GM12878 (cell line): ENCODE data around the gene APOH. TPM values are rescaled to one million over a fixed set of nuclear protein-coding genes. Genes with fewer than 3 reads are reported as not detected.

Experiments used
- ATAC-seq: fragments of 200-7000 bp; cut with Tn5 transposase; 3 replicates; pipeline ENCODE4 v1.9.1; 2020; ENCODE audit warnings: mild to moderate bottlenecking, moderate library complexity
- BruUV-seq: library from RNA; stranded (reverse); fragments of 400-500 nt; replicated peaks from 2 replicates; lab custom pipeline; 2021; lab: Mats Ljungman, UMichigan
- CTCF ChIA-PET: fragments of 300-600 bp; sonication (Branson Sonifier 250); formaldehyde crosslinking; extraction: SDS; loops from one replicate; lab custom pipeline; 2021; ENCODE audit warnings: inconsistent platforms; lab: Yijun Ruan, JAX
- POLR2A ChIA-PET: fragments of 350-600 bp; formaldehyde crosslinking; extraction: SDS; loops from one replicate; lab custom pipeline; 2021; ENCODE audit warnings: inconsistent platforms; lab: Charles Lee
- RAD21 ChIA-PET: fragments of 300-600 bp; sonication (Branson Sonifier 250); formaldehyde crosslinking; loops from one replicate; lab custom pipeline; 2023; ENCODE audit warnings: antibody characterized with exemption; ENCODE audit not compliant: unreplicated experiment; lab: Charles Lee
- SMC1A ChIA-PET: fragments of 300-600 bp; sonication (Branson Sonifier 250); formaldehyde crosslinking; loops from one replicate; lab custom pipeline; 2023; ENCODE audit not compliant: unreplicated experiment, uncharacterized antibody; lab: Charles Lee
- DNase-seq: peaks from one replicate; pipeline ENCODE4 v3.0.0-alpha.2; 2011; ENCODE audit warnings: low read depth, low spot score
- FAIRE-seq: peaks from 3 replicates; lab custom pipeline; 2011; peaks lifted over from hg19 to GRCh38; lab: Jason Lieb, UNC
- H2AFZ ChIP-seq: 2 replicates; pipeline ENCODE4 v1.6.0; 2011; ENCODE audit warnings: low read depth, low read length, control low read depth; ENCODE audit not compliant: control insufficient read depth
- H3K27ac ChIP-seq: 2 replicates; pipeline ENCODE4 v1.5.1; 2011; ENCODE audit warnings: control low read depth; ENCODE audit not compliant: control insufficient read depth, insufficient read depth
- H3K27me3 ChIP-seq, 2 experiments: replicated peaks in 1 of 2; 2 replicates each; pipeline versions ENCODE4 v1.6.0 to v1.6.1; 2011; ENCODE audit warnings: low read length in 1 of 2; ENCODE audit not compliant: control insufficient read depth in 2 of 2, insufficient read depth in 2 of 2
- H3K36me3 ChIP-seq, 2 experiments: 2 replicates each; pipeline ENCODE4 v1.5.1; 2011; ENCODE audit warnings: low read length in 1 of 2; ENCODE audit not compliant: control insufficient read depth in 2 of 2, insufficient read depth in 2 of 2
- H3K4me1 ChIP-seq: 2 replicates; pipeline ENCODE4 v1.6.1; 2011; ENCODE audit warnings: mild to moderate bottlenecking, low read length, moderate library complexity, mixed read lengths; ENCODE audit not compliant: control insufficient read depth, insufficient read depth
- H3K4me2 ChIP-seq: 2 replicates; pipeline ENCODE4 v1.6.0; 2011; ENCODE audit warnings: control low read depth; ENCODE audit not compliant: control insufficient read depth, insufficient read depth
- H3K4me3 ChIP-seq: fragments of 200-600 bp; sonication (generic); 2 replicates; pipeline ENCODE4 v1.5.1; 2016
- H3K79me2 ChIP-seq: 2 replicates; pipeline ENCODE4 v1.6.0; 2011; ENCODE audit warnings: low read length; ENCODE audit not compliant: control insufficient read depth, insufficient read depth
- H3K9ac ChIP-seq: 2 replicates; pipeline ENCODE4 v1.8.0; 2011; ENCODE audit warnings: low read length, control low read depth, mixed read lengths; ENCODE audit not compliant: control insufficient read depth, insufficient read depth
- H3K9me3 ChIP-seq: replicated peaks from 3 replicates; pipeline ENCODE4 v1.5.1; 2011; ENCODE audit warnings: mild to moderate bottlenecking, low read length; ENCODE audit not compliant: control insufficient read depth, insufficient read depth
- H4K20me1 ChIP-seq: 2 replicates; pipeline ENCODE4 v1.6.0; 2011; ENCODE audit not compliant: control insufficient read depth, insufficient read depth
- CBFB ChIP-seq: IDR thresholded peaks from 2 replicates; pipeline ENCODE4 v1.6.1; 2016; ENCODE audit warnings: antibody characterized with exemption, low read depth
- CBX3 ChIP-seq: fragments of 200-600 bp; sonication (generic); IDR thresholded peaks from 2 replicates; pipeline ENCODE4 v1.6.1; 2016; ENCODE audit warnings: low read depth, borderline replicate concordance
- CREB1 ChIP-seq: IDR thresholded peaks from 2 replicates; pipeline ENCODE4 v1.6.1; 2012; ENCODE audit warnings: low read depth, mild to moderate bottlenecking, inconsistent platforms
- CTCF ChIP-seq, 3 experiments: IDR thresholded peaks in 2 of 3; conservative IDR thresholded peaks in 1 of 3; 2 replicates each; pipeline ENCODE4 v1.5.1; 2011; ENCODE audit warnings: low read depth in 3 of 3, low read length in 3 of 3, mild to moderate bottlenecking in 3 of 3, control low read depth in 2 of 3, moderate library complexity in 2 of 3, inconsistent platforms in 1 of 3, mixed read lengths in 1 of 3; ENCODE audit not compliant: control insufficient read depth in 2 of 3, insufficient read depth in 1 of 3; ENCODE audit errors: extremely low read depth in 1 of 3
- DPF2 ChIP-seq: fragments of 450-650 bp; IDR thresholded peaks from 2 replicates; pipeline ENCODE4 v1.6.1; 2017; ENCODE audit warnings: mild to moderate bottlenecking
- EED ChIP-seq: sonication (generic); IDR thresholded peaks from 2 replicates; pipeline ENCODE4 v1.6.1; 2016; ENCODE audit warnings: antibody characterized with exemption, low read depth
- HSF1 ChIP-seq: fragments of 150-350 bp; IDR thresholded peaks from 2 replicates; pipeline ENCODE4 v1.6.1; 2014; ENCODE audit warnings: mild to moderate bottlenecking, low read depth, low read length
- NRF1 ChIP-seq: conservative IDR thresholded peaks from 2 replicates; pipeline ENCODE4 v1.6.1; 2011; ENCODE audit warnings: mild to moderate bottlenecking, low read depth, low read length, improper control_type of control experiment
- PKNOX1 ChIP-seq: fragments of 450-650 bp; IDR thresholded peaks from 2 replicates; pipeline ENCODE4 v1.6.1; 2016; ENCODE audit warnings: mild to moderate bottlenecking
- SMAD5 ChIP-seq: IDR thresholded peaks from 2 replicates; pipeline ENCODE4 v1.6.1; 2016; ENCODE audit warnings: antibody characterized with exemption, low read depth
- SMC3 ChIP-seq: IDR thresholded peaks from 2 replicates; pipeline ENCODE4 v1.6.1; 2011; ENCODE audit warnings: low read length, improper control_type of control experiment, borderline replicate concordance
- SREBF2 ChIP-seq: IDR thresholded peaks from 2 replicates; pipeline ENCODE4 v1.6.1; 2012; ENCODE audit warnings: mild to moderate bottlenecking, low read length
- STAT3 ChIP-seq: IDR thresholded peaks from 2 replicates; pipeline ENCODE4 v1.6.1; 2011; ENCODE audit warnings: low read depth, low read length, improper control_type of control experiment
- YBX1 ChIP-seq: fragments of 450-650 bp; IDR thresholded peaks from 2 replicates; pipeline ENCODE4 v1.6.1; 2016; ENCODE audit warnings: antibody characterized with exemption
- YY1 ChIP-seq: IDR thresholded peaks from 2 replicates; pipeline ENCODE4 v1.6.1; 2011; ENCODE audit warnings: low read depth, mild to moderate bottlenecking, low read length
- ZNF217 ChIP-seq: fragments of 450-650 bp; IDR thresholded peaks from 2 replicates; pipeline ENCODE4 v1.6.1; 2017; ENCODE audit warnings: antibody characterized with exemption, mild to moderate bottlenecking
- ZNF592 ChIP-seq: fragments of 450-650 bp; IDR thresholded peaks from 2 replicates; pipeline ENCODE4 v1.6.1; 2017; ENCODE audit warnings: mild to moderate bottlenecking, moderate library complexity
- ZNF622 ChIP-seq: fragments of 450-650 bp; IDR thresholded peaks from 2 replicates; pipeline ENCODE4 v1.6.1; 2017; ENCODE audit warnings: mild to moderate bottlenecking, inconsistent platforms
- WGBS: methylation state at CpG from one replicate; pipeline ENCODE4 v1.1.6; 2016; ENCODE audit warnings: low lambda C conversion rate; ENCODE audit not compliant: insufficient replicate concordance, insufficient coverage; ENCODE audit errors: missing lambda C conversion rate; 5-methylcytosine and 5-hydroxymethylcytosine counted together
- in situ Hi-C: fragments of 300-500 bp; cut with MboI; formaldehyde crosslinking; loops from 9 replicates; pipeline ENCODE4 v1.14.3; 2018; ENCODE audit warnings: mixed read lengths
- intact Hi-C: fragments of 100-400 bp; cut with micrococcal nuclease; formaldehyde crosslinking; loops from one replicate; pipeline ENCODE4 v1.14.2; 2022; ENCODE audit not compliant: unreplicated experiment
- polyA plus RNA-seq, 11 experiments: library from polyadenylated mRNA; depleted of rRNA in 4 of 11; unstranded in 6 of 11; stranded (reverse) in 5 of 11; fragments of >200 nt; fragmentation: Nextera tagmentation in 4 of 11; fragmentation: Illumina TruSeq in 1 of 11; extraction: Ambion mirVana in 4 of 11; extraction: Trizol in 1 of 11; gene quantifications; 1 replicate in 1 of 11; 2 replicates in 10 of 11; pipeline versions ENCODE4 v1.2.1 to v1.2.3, GENCODE V29; 2011 to 2016; ENCODE audit warnings: inconsistent platforms in 2 of 11, missing spikeins in 2 of 11, low read depth in 1 of 11
- total RNA-seq, 4 experiments: library from RNA; depleted of rRNA in 3 of 4; stranded (reverse); fragments of >200 nt in 3 of 4; fragmentation: Illumina TruSeq in 1 of 4; extraction: Trizol in 1 of 4; gene quantifications; 2 replicates each; pipeline versions ENCODE4 v1.2.1 to v1.2.3, GENCODE V29; 2013 to 2021

The APOH gene
- total and polyA plus RNA-seq, 10 of the 15 experiments (the other 5 are each of a cell fraction or from before 2014, with no cell fraction given) = 1.8 TPM; not detected in 9

- H3K4me1 ChIP-seq = no peaks in the 10 kb centered on the region
- BruUV-seq = no TSS peak
- H3K4me3 ChIP-seq = no peak overlapping the region
- ChIA-PET CTCF (interaction anchor here (1.4 to 1.8 kb wide), 2 partner anchors 306 to 308 kb away, joined by 3 to 6 read pairs; no protein-coding TSS in a partner anchor), RAD21 (interaction anchor here (0.6 to 1.9 kb wide), 2 partner anchors 228 to 308 kb away, joined by 4 to 5 read pairs; no protein-coding TSS in a partner anchor), SMC1A (interaction anchor here (1.0 to 3.8 kb wide), 3 partner anchors 137 to 308 kb away, joined by 3 to 13 read pairs (median 6); no protein-coding TSS in a partner anchor), POLR2A (interaction anchor here (0.6 kb wide), 1 partner anchor 278 kb away, joined by 7 read pairs; no protein-coding TSS in a partner anchor)
- no peaks in the 10 kb centered on the region for H3K9me3 ChIP-seq
- no peak overlapping the region for H3K4me2 ChIP-seq
- H3K27ac ChIP-seq = no peak overlapping the region
- H3K9ac ChIP-seq = no peak overlapping the region
- DNase-seq (no peak), ATAC-seq (no peak), FAIRE-seq (no peak)
- TF ChIP-seq STAT3 (no peak), EED (no peak), CBFB (no peak), CTCF (IDR thresholded peaks at IDR 0.05 in 2 of 3, conservative IDR thresholded peaks at IDR 0.05 in 1 of 3; ENCODE audit: control insufficient read depth in 2 of 3, extremely low read depth in 1 of 3, insufficient read depth in 1 of 3, low read depth in 3 of 3, low read length in 3 of 3) (no peak), SMC3 (no peak), CREB1 (no peak), CBX3 (no peak), ZNF592 (no peak), SREBF2 (no peak), YBX1 (no peak), SMAD5 (no peak), YY1 (no peak), PKNOX1 (no peak), ZNF622 (no peak), HSF1 (no peak), DPF2 (no peak), ZNF217 (no peak), NRF1 (no peak)
- H3K79me2 ChIP-seq = no peaks in the 10 kb centered on the region
- H4K20me1 ChIP-seq = no peaks in the 10 kb centered on the region
- in situ Hi-C loops = no loop called here
- WGBS = 0% methylated on average over 1 of the region's 1 CpG
- H2AFZ ChIP-seq = no peak overlapping the region
- H3K36me3 ChIP-seq = no peaks in the 10 kb centered on the region
- intact Hi-C loops = no loop called here
- no peaks in the 10 kb centered on the region for H3K27me3 ChIP-seq
Measured at GRCh38 chr17:66260688-66261087, 31.5 kb upstream of the APOH start.
